Astrocyte of the cerebellum (primary cell): ENCODE measurements around the gene CORO6.

Experiments
- DNase-seq: peaks from one replicate; pipeline ENCODE4 v3.0.0-alpha.2; 2011; ENCODE audit warnings: low read depth
- H3K4me3 ChIP-seq: 2 replicates; pipeline ENCODE4 v1.5.1; 2011; ENCODE audit warnings: mild to moderate bottlenecking, low read depth, low read length, moderate library complexity
- CTCF ChIP-seq: IDR thresholded peaks from 2 replicates; pipeline ENCODE4 v1.5.1; 2012; ENCODE audit warnings: low read length, low read depth, moderate library complexity, mild to moderate bottlenecking; ENCODE audit errors: missing control alignments
- in situ Hi-C: cut with HindIII; loops from 2 replicates; pipeline ENCODE4 v1.10.0; 2017; ENCODE audit warnings: low sequenced_read_pairs

The CORO6 gene

GRCh38 chr17:29622337-29623282, at the start of gene CORO6:
CORO6 (minus strand) TSS chr17:29622912; CDS start chr17:29621421, 1,491 bp downstream.
- in situ Hi-C loops, result no loop called here
- H3K4me3 ChIP-seq, result peak within 1 kb of the TSS; percentile 66
- no peak for TF ChIP-seq CTCF
- no peak for DNase-seq

GRCh38 chr17:29671661-29672060, 48.9 kb upstream of the CORO6 start:
- TF ChIP-seq CTCF, result no peak
- no peak for DNase-seq
- no peak overlapping the region for H3K4me3 ChIP-seq
- in situ Hi-C loops, result no loop called here

- DNase-seq, result no peak
- no peak overlapping the region for H3K4me3 ChIP-seq
- in situ Hi-C loops, result no loop called here
- no peak for TF ChIP-seq CTCF
These were observed 46.6 kb upstream of the CORO6 start for GRCh38 chr17:29669266-29669665.

- no peak for DNase-seq
- in situ Hi-C loops, result no loop called here
- no peak overlapping the region for H3K4me3 ChIP-seq
- TF ChIP-seq CTCF, result no peak
These were observed 45.3 kb upstream of the CORO6 start for GRCh38 chr17:29667969-29668368.

GRCh38 chr17:29665481-29665810, 42.7 kb upstream of the CORO6 start:
- H3K4me3 ChIP-seq, result no peak overlapping the region
- no peak for TF ChIP-seq CTCF
- no peak for DNase-seq
- in situ Hi-C loops, result no loop called here

GRCh38 chr17:29664743-29665480, 42.2 kb upstream of the CORO6 start:
- no peak for TF ChIP-seq CTCF
- no peak overlapping the region for H3K4me3 ChIP-seq
- no peak for DNase-seq
- in situ Hi-C loops, result no loop called here
